ENCODE measurements around the gene RC3H1.

GRCh38 chr1:174053826-174054225, 31.7 kb upstream of the RC3H1 start:
- no peak for TF ChIP-seq POLR2AphosphoS5 (IDR thresholded peaks at IDR 0.05; ENCODE audit: borderline replicate concordance, low read depth, low read length)
- no peak for TF ChIP-seq FOXP2 (optimal IDR thresholded peaks at IDR 0.05; ENCODE audit: control extremely low read depth, extremely low read length, insufficient read depth)
- TF ChIP-seq EZH2 (IDR thresholded peaks at IDR 0.05) = no peak
